ENCODE measurements around the gene NKAPL. TPM values are rescaled to one million over a fixed set of nuclear protein-coding genes. Genes with fewer than 3 reads are reported as not detected.
A peak's percentile ranks its signal among the peaks of the same experiment; 100 is the strongest.

The NKAPL gene
- total RNA-seq, 1 donor from 2014 or later = 1.1 TPM

DNA sequence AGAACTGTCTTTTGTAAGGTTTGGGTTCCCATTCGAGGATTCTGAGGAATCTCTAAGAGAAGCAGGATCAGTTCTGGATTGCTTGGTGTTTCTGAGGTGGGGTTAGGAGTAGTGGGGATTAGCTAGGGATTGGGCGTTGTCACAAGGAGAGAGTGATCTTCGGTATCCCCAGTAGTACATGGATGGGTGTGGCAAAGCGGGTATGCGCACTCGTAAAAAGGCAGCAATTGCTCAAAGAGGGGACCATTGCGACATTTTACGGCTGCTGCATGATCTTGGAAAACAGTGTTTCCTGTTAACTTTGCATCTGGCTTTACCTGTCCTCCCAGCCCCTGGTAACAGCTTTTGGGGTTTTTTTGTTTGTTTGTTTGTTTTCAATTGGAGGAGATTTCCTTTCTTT lies 43.7 kb upstream of the NKAPL start:
- no peak for DNase-seq (ENCODE audit: low read depth)
- Histone ChIP-seq H3K27me3 (ENCODE audit: control insufficient read depth, insufficient read depth, low read length) (peaks cover 5% of the 10 kb centered on the region), H3K36me3 (ENCODE audit: control insufficient read depth, insufficient read depth, low read length) (no peaks in the 10 kb centered on the region), H3K4me3 (ENCODE audit: low read depth, low read length) (no peak overlapping the region)
- TF ChIP-seq, protein P1, sequence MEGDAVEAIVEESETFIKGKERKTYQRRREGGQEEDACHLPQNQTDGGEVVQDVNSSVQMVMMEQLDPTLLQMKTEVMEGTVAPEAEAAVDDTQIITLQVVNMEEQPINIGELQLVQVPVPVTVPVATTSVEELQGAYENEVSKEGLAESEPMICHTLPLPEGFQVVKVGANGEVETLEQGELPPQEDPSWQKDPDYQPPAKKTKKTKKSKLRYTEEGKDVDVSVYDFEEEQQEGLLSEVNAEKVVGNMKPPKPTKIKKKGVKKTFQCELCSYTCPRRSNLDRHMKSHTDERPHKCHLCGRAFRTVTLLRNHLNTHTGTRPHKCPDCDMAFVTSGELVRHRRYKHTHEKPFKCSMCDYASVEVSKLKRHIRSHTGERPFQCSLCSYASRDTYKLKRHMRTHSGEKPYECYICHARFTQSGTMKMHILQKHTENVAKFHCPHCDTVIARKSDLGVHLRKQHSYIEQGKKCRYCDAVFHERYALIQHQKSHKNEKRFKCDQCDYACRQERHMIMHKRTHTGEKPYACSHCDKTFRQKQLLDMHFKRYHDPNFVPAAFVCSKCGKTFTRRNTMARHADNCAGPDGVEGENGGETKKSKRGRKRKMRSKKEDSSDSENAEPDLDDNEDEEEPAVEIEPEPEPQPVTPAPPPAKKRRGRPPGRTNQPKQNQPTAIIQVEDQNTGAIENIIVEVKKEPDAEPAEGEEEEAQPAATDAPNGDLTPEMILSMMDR (IDR thresholded peaks at IDR 0.05; ENCODE audit: insufficient read depth, low read length, poor library complexity, severe bottlenecking) = no peak

DNA sequence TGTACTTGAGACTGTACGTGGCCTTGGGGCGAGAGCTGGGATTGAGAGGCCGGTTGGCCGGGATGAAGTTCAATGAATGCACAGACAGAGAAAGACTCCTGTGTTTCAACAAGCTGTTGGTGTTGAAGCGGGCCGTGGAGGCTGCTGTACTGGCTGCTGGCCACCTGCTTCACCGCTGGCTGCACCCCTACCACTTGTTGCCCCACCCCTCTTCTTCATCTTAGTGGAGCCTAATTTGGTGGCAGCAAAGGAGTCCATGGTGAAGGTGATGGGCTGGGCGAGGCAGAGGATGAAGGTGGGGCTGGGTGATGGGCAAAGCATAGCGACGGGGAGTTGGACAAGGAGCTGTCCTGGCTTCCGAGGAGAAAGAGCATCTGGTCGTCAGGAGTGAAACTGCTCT lies 41.2 kb upstream of the NKAPL start:
- Histone ChIP-seq H3K4me3 (ENCODE audit: low read depth, low read length) (no peak overlapping the region), H3K36me3 (ENCODE audit: control insufficient read depth, insufficient read depth, low read length) (no peaks in the 10 kb centered on the region), H3K27me3 (ENCODE audit: control insufficient read depth, insufficient read depth, low read length) (peaks cover 5% of the 10 kb centered on the region)
- DNase-seq (ENCODE audit: low read depth) = no peak
- TF ChIP-seq, protein P1 (IDR thresholded peaks at IDR 0.05; ENCODE audit: insufficient read depth, low read length, poor library complexity, severe bottlenecking) = no peak

DNA sequence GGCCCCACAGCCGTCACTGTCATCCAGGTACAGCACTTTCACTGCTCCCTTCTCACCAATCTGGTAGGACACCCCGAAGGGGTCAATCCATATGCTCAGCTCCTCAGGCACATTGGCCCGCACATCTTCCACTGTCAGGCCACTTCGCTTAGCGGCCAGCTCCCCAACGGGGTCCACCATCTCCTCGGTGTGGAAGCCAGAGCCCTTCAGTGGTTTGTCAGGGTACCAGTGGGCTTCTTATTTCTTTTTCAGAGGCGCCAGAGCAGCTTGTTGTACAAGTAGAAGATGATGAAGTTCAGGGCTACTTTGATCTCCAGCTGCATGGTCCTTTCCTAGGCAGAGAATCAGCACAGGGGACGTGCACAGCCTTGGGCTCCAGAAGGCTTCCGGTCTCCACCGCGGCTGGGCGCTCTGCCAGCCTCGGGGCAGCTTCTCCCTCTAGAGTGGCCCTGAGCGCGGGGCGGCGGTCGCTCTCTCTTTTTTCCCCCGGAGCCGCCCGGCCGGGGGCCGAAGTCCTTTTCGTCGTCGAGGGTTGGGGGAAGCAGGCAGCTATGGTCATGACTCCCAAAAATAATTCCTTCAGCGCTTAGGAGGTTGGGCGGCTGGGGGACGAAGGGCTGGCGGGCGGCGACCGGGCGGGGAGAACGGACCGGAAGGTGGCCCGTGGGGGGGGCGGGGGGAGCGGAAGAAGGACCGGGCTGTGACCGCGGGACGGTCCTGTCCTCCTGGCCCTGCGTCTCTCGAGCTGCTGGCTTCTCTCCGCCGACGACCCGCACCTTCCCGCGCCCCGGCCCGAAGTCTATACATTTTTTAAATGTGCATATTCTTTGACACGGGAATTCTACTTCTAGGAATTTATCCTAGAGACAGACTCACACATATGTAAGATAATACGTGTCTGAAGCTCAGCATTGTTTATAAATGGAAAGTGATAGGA lies 40.5 kb upstream of the NKAPL start:
- H3K4me3 ChIP-seq (ENCODE audit: low read depth, low read length) = peak overlapping the region; percentile 52
- H3K36me3 ChIP-seq (ENCODE audit: control insufficient read depth, insufficient read depth, low read length) = no peaks in the 10 kb centered on the region
- TF ChIP-seq, protein P1 (IDR thresholded peaks at IDR 0.05; ENCODE audit: insufficient read depth, low read length, poor library complexity, severe bottlenecking) = no peak
- H3K27me3 ChIP-seq (ENCODE audit: control insufficient read depth, insufficient read depth, low read length) = peaks cover 5% of the 10 kb centered on the region
- DNase-seq (ENCODE audit: low read depth) = no peak

DNA sequence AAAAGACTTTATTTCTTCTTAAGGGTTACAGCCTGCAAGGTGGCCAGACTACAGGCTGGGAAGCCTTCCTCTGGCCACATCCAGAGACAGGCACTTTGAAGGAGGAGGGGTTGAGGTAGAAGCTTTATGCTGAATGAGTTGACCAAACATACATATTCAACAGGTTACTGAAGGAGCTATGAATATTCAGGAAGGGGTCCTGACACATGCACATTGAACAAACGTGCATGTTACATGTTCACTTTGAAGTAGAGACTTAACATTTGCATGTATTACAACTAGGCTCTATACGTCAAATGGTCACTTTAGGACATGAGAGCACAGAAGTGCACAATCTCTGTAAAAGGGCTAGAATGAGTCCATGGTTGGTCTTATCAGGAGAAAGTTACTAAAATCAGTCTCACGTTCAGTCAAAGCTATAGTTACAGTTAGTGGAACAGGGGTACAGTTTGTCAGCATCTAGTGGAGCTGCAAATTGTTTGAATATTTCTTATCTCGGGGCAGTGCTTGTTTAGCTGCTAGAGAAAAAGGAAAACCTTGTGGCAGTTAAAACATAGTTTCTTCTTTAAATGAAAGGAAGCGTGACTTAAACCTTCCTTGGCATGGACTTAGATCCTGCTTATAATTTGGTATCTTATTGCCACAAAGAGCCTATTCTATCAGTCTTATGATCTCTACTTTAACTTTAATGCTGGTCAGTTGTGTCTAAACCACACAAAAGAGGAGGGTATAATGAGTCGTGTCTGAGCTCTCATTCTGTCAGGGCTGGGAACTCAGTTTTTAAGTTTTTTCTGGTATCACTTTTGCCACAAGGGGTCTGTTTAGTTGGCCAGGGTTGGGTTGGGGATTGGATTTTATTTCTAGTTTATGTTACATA lies 38.6 kb upstream of the NKAPL start:
- TF ChIP-seq, protein P1 (IDR thresholded peaks at IDR 0.05; ENCODE audit: insufficient read depth, low read length, poor library complexity, severe bottlenecking) = no peak
- Histone ChIP-seq H3K4me3 (ENCODE audit: low read depth, low read length) (no peak overlapping the region), H3K27me3 (ENCODE audit: control insufficient read depth, insufficient read depth, low read length) (peaks cover 3% of the 10 kb centered on the region), H3K36me3 (ENCODE audit: control insufficient read depth, insufficient read depth, low read length) (no peaks in the 10 kb centered on the region)
- DNase-seq (ENCODE audit: low read depth) = no peak

DNA sequence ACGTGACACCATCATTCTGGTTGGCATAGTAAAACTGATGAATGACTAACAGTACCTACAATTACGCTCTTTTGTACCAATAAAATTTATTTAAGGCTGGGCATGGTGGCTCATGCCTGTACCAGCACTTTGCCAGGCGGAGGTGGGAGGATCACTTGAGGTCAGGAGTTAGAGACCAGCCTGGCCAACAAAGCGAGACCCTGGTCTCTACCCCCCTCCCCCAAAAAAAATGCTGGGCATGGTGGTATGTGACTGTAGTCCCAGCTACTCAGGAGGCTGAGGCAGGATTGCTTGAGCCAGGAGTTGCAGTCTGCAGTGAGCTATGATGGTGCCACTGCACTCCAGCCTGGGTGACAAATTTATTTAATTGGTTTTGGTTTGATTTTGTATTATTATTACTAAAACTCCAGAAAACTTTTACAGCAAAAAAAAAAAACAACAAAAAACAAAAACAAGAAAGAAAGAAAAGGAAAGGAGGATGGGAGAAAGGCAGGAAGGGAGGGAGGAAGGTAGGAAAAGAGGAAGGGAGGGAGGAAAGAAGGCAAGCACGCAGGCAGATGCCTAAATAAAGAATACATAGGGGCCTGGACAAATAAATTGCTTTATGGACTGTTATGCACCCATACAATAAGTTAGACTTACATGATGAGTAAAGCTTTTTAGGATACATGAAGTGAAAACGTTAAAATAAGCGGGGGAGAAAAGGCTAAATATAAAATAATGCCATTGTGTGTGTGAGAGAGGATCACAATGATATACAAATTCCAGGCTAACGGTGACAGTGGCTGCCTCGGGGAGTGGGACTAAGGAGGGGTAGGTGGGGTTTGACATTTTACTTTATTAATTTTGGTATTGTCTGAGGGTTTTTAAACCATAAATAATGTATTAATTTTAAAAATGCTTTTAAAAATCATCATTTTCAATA lies 34.7 kb upstream of the NKAPL start:
- DNase-seq (ENCODE audit: low read depth) = no peak
- no peaks in the 10 kb centered on the region for H3K27me3 ChIP-seq (ENCODE audit: control insufficient read depth, insufficient read depth, low read length)
- TF ChIP-seq, protein P1 (IDR thresholded peaks at IDR 0.05; ENCODE audit: insufficient read depth, low read length, poor library complexity, severe bottlenecking) = no peak
- peak overlapping the region; percentile 87 for H3K4me3 ChIP-seq (ENCODE audit: low read depth, low read length)
- peaks cover 2% of the 10 kb centered on the region for H3K36me3 ChIP-seq (ENCODE audit: control insufficient read depth, insufficient read depth, low read length)
